ENCODE measurements around the gene NHSL2.

NHSL2 gene

GRCh38 chrX:71913156-71913950, 2.7 kb downstream of the NHSL2 start:
- Histone ChIP-seq H2BK5ac (ENCODE audit: low read length) (no peak overlapping the region), H3K27ac (replicated peaks; ENCODE audit: low read length) (no peak overlapping the region), H3K18ac (ENCODE audit: low read length) (no peak overlapping the region), H3K27me3 (ENCODE audit: control insufficient read depth in 3 of 3, insufficient read depth in 3 of 3, low read depth in 1 of 3, low read length in 3 of 3) (no peaks in the 10 kb centered on the region), H2AK5ac (ENCODE audit: low read depth, low read length) (no peak overlapping the region), H3K36me3 (replicated peaks in 1 of 2; ENCODE audit: control insufficient read depth in 2 of 2, insufficient read depth in 2 of 2, low read length in 2 of 2) (peaks cover 0 to 52% of the 10 kb centered on the region in 2 donors), H3K4me2 (ENCODE audit: insufficient read depth, low read length, poor library complexity, severe bottlenecking) (no peak overlapping the region), H3K4me1 (ENCODE audit: control insufficient read depth in 2 of 2, insufficient read depth in 1 of 2, low read depth in 1 of 2, low read length in 2 of 2) (peaks cover 14 to 20% of the 10 kb centered on the region in 2 donors), H3K9ac (ENCODE audit: low read depth, low read length, poor library complexity) (no peak overlapping the region), H2BK12ac (ENCODE audit: low read length) (no peak overlapping the region), H2BK15ac (ENCODE audit: low read length) (no peak overlapping the region), H4K8ac (ENCODE audit: low read depth, low read length) (no peak overlapping the region), H3K9me3 (replicated peaks in 1 of 2; ENCODE audit: control insufficient read depth in 2 of 2, insufficient read depth in 1 of 2, low read depth in 1 of 2, low read length in 2 of 2) (no peaks in the 10 kb centered on the region), H3K23ac (ENCODE audit: low read depth, low read length, poor library complexity) (no peak overlapping the region), H3K79me1 (ENCODE audit: low read depth, low read length) (peaks cover 3% of the 10 kb centered on the region), H3K14ac (ENCODE audit: low read length) (no peak overlapping the region), H3K4ac (ENCODE audit: low read length) (no peak overlapping the region), H2AFZ (ENCODE audit: low read length) (no peak overlapping the region), H2BK120ac (ENCODE audit: low read depth, low read length) (no peak overlapping the region), H4K91ac (ENCODE audit: low read depth, low read length, poor library complexity) (no peak overlapping the region), H3K4me3 (ENCODE audit: low read length in 2 of 2) (peak overlapping the region in 1 of 2 donors; percentile 4)
- WGBS, 2 donors (ENCODE audit: extremely low coverage in 2 of 2, insufficient read length in 2 of 2, insufficient replicate concordance in 1 of 2): no CpG with 5 or more reads among the region's 6 CpGs
- DNase-seq (ENCODE audit: low spot score): no peak

GRCh38 chrX:71917621-71918343, 7.1 kb downstream of the NHSL2 start:
- no peak overlapping the region for H2AFZ ChIP-seq (ENCODE audit: low read length)
- no peak overlapping the region for H3K4ac ChIP-seq (ENCODE audit: low read length)
- H3K4me3 ChIP-seq (ENCODE audit: low read length in 2 of 2): no peak overlapping the region
- peak overlapping the region; percentile 63 for H3K27ac ChIP-seq (replicated peaks; ENCODE audit: low read length)
- H3K14ac ChIP-seq (ENCODE audit: low read length): no peak overlapping the region
- no peak overlapping the region for H2BK12ac ChIP-seq (ENCODE audit: low read length)
- no CpG with 5 or more reads among the region's 9 CpGs for WGBS, 2 donors (ENCODE audit: extremely low coverage in 2 of 2, insufficient read length in 2 of 2, insufficient replicate concordance in 1 of 2)
- H3K27me3 ChIP-seq (ENCODE audit: control insufficient read depth in 3 of 3, insufficient read depth in 3 of 3, low read depth in 1 of 3, low read length in 3 of 3): peaks cover 0 to 2% (median 0%) of the 10 kb centered on the region in 3 experiments
- no peak overlapping the region for H2AK5ac ChIP-seq (ENCODE audit: low read depth, low read length)
- no peak overlapping the region for H2BK120ac ChIP-seq (ENCODE audit: low read depth, low read length)
- no peak overlapping the region for H2BK5ac ChIP-seq (ENCODE audit: low read length)
- no peaks in the 10 kb centered on the region for H3K9me3 ChIP-seq (replicated peaks in 1 of 2; ENCODE audit: control insufficient read depth in 2 of 2, insufficient read depth in 1 of 2, low read depth in 1 of 2, low read length in 2 of 2)
- no peak overlapping the region for H3K9ac ChIP-seq (ENCODE audit: low read depth, low read length, poor library complexity)
- no peaks in the 10 kb centered on the region for H3K79me1 ChIP-seq (ENCODE audit: low read depth, low read length)
- no peak overlapping the region for H2BK15ac ChIP-seq (ENCODE audit: low read length)
- H4K91ac ChIP-seq (ENCODE audit: low read depth, low read length, poor library complexity): no peak overlapping the region
- peaks cover 16 to 20% of the 10 kb centered on the region in 2 donors for H3K4me1 ChIP-seq (ENCODE audit: control insufficient read depth in 2 of 2, insufficient read depth in 1 of 2, low read depth in 1 of 2, low read length in 2 of 2)
- H3K18ac ChIP-seq (ENCODE audit: low read length): no peak overlapping the region
- H3K23ac ChIP-seq (ENCODE audit: low read depth, low read length, poor library complexity): no peak overlapping the region
- H3K36me3 ChIP-seq (replicated peaks in 1 of 2; ENCODE audit: control insufficient read depth in 2 of 2, insufficient read depth in 2 of 2, low read length in 2 of 2): peaks cover 0 to 75% of the 10 kb centered on the region in 2 donors
- no peak overlapping the region for H3K4me2 ChIP-seq (ENCODE audit: insufficient read depth, low read length, poor library complexity, severe bottlenecking)
- no peak overlapping the region for H4K8ac ChIP-seq (ENCODE audit: low read depth, low read length)
- no peak for DNase-seq (ENCODE audit: low spot score)

DNA sequence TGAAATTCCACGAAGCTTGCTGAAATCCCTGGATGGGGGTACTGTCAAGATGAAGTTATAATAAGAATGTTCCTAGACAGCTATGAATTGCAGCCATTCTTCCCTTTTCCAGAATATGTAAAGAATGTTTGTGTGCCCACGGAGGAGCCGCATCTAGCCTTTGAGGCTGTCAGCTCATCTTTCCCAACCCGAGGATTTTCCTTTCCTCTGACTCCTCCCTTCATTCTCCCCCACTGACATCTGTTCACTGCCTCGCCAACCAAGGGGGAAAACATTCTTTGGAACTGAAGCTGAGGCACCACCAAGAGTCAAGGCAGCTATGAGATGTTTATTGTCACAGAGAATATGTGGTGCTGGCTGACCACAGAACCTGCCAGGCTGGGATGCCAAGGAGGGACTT, 8.8 kb downstream of the NHSL2 start:
- no peak overlapping the region for H3K23ac ChIP-seq (ENCODE audit: low read depth, low read length, poor library complexity)
- no peak overlapping the region for H2BK5ac ChIP-seq (ENCODE audit: low read length)
- H3K9me3 ChIP-seq (replicated peaks in 1 of 2; ENCODE audit: control insufficient read depth in 2 of 2, insufficient read depth in 1 of 2, low read depth in 1 of 2, low read length in 2 of 2): no peaks in the 10 kb centered on the region
- no peak overlapping the region for H2AK5ac ChIP-seq (ENCODE audit: low read depth, low read length)
- no peak overlapping the region for H3K4ac ChIP-seq (ENCODE audit: low read length)
- H2BK120ac ChIP-seq (ENCODE audit: low read depth, low read length): no peak overlapping the region
- no peaks in the 10 kb centered on the region for H3K79me1 ChIP-seq (ENCODE audit: low read depth, low read length)
- H3K4me1 ChIP-seq (ENCODE audit: control insufficient read depth in 2 of 2, insufficient read depth in 1 of 2, low read depth in 1 of 2, low read length in 2 of 2): peaks cover 8 to 17% of the 10 kb centered on the region in 2 donors
- peaks cover 0 to 58% of the 10 kb centered on the region in 2 donors for H3K36me3 ChIP-seq (replicated peaks in 1 of 2; ENCODE audit: control insufficient read depth in 2 of 2, insufficient read depth in 2 of 2, low read length in 2 of 2)
- no peak overlapping the region for H2AFZ ChIP-seq (ENCODE audit: low read length)
- no peak overlapping the region for H4K8ac ChIP-seq (ENCODE audit: low read depth, low read length)
- no peak for DNase-seq (ENCODE audit: low spot score)
- no peak overlapping the region for H2BK15ac ChIP-seq (ENCODE audit: low read length)
- H3K27me3 ChIP-seq (ENCODE audit: control insufficient read depth in 3 of 3, insufficient read depth in 3 of 3, low read depth in 1 of 3, low read length in 3 of 3): peaks cover 0 to 2% (median 0%) of the 10 kb centered on the region in 3 experiments
- no peak overlapping the region for H3K27ac ChIP-seq (replicated peaks; ENCODE audit: low read length)
- no peak overlapping the region for H4K91ac ChIP-seq (ENCODE audit: low read depth, low read length, poor library complexity)
- H3K9ac ChIP-seq (ENCODE audit: low read depth, low read length, poor library complexity): no peak overlapping the region
- no peak overlapping the region for H2BK12ac ChIP-seq (ENCODE audit: low read length)
- no peak overlapping the region for H3K4me2 ChIP-seq (ENCODE audit: insufficient read depth, low read length, poor library complexity, severe bottlenecking)
- no peak overlapping the region for H3K4me3 ChIP-seq (ENCODE audit: low read length in 2 of 2)
- H3K18ac ChIP-seq (ENCODE audit: low read length): no peak overlapping the region
- no CpG with 5 or more reads among the region's 5 CpGs for WGBS, 2 donors (ENCODE audit: extremely low coverage in 2 of 2, insufficient read length in 2 of 2, insufficient replicate concordance in 1 of 2)
- H3K14ac ChIP-seq (ENCODE audit: low read length): no peak overlapping the region

- no peak overlapping the region for H3K27ac ChIP-seq (replicated peaks; ENCODE audit: low read length)
- no peak overlapping the region for H3K9ac ChIP-seq (ENCODE audit: low read depth, low read length, poor library complexity)
- H2BK15ac ChIP-seq (ENCODE audit: low read length): no peak overlapping the region
- no peak overlapping the region for H2BK120ac ChIP-seq (ENCODE audit: low read depth, low read length)
- no peak overlapping the region for H2AK5ac ChIP-seq (ENCODE audit: low read depth, low read length)
- H3K14ac ChIP-seq (ENCODE audit: low read length): no peak overlapping the region
- H3K27me3 ChIP-seq (ENCODE audit: control insufficient read depth in 3 of 3, insufficient read depth in 3 of 3, low read depth in 1 of 3, low read length in 3 of 3): peaks cover 0 to 2% (median 0%) of the 10 kb centered on the region in 3 experiments
- no peak overlapping the region for H2BK5ac ChIP-seq (ENCODE audit: low read length)
- no peak overlapping the region for H3K18ac ChIP-seq (ENCODE audit: low read length)
- WGBS, 2 donors (ENCODE audit: extremely low coverage in 2 of 2, insufficient read length in 2 of 2, insufficient replicate concordance in 1 of 2): no CpG with 5 or more reads among the region's 4 CpGs
- DNase-seq (ENCODE audit: low spot score): no peak
- H3K4ac ChIP-seq (ENCODE audit: low read length): no peak overlapping the region
- no peaks in the 10 kb centered on the region for H3K79me1 ChIP-seq (ENCODE audit: low read depth, low read length)
- H3K36me3 ChIP-seq (replicated peaks in 1 of 2; ENCODE audit: control insufficient read depth in 2 of 2, insufficient read depth in 2 of 2, low read length in 2 of 2): peaks cover 0 to 55% of the 10 kb centered on the region in 2 donors
- peaks cover 8 to 17% of the 10 kb centered on the region in 2 donors for H3K4me1 ChIP-seq (ENCODE audit: control insufficient read depth in 2 of 2, insufficient read depth in 1 of 2, low read depth in 1 of 2, low read length in 2 of 2)
- H2BK12ac ChIP-seq (ENCODE audit: low read length): no peak overlapping the region
- H3K9me3 ChIP-seq (replicated peaks in 1 of 2; ENCODE audit: control insufficient read depth in 2 of 2, insufficient read depth in 1 of 2, low read depth in 1 of 2, low read length in 2 of 2): no peaks in the 10 kb centered on the region
- H4K8ac ChIP-seq (ENCODE audit: low read depth, low read length): no peak overlapping the region
- H3K4me3 ChIP-seq (ENCODE audit: low read length in 2 of 2): no peak overlapping the region
- no peak overlapping the region for H3K4me2 ChIP-seq (ENCODE audit: insufficient read depth, low read length, poor library complexity, severe bottlenecking)
- no peak overlapping the region for H4K91ac ChIP-seq (ENCODE audit: low read depth, low read length, poor library complexity)
- no peak overlapping the region for H2AFZ ChIP-seq (ENCODE audit: low read length)
- H3K23ac ChIP-seq (ENCODE audit: low read depth, low read length, poor library complexity): no peak overlapping the region
Measured at GRCh38 chrX:71919886-71920285, 9.2 kb downstream of the NHSL2 start.
